Mesendoderm (in vitro differentiated cells): ENCODE data around the gene HACD4. TPM values are rescaled to one million over a fixed set of nuclear protein-coding genes. Genes with fewer than 3 reads are reported as not detected.
A peak's percentile ranks its signal among the peaks of the same experiment; 100 is the strongest.

Experiments
- DNase-seq: peaks from one replicate; pipeline ENCODE4 v3.0.0; 2013
- H2AK5ac ChIP-seq: 2 replicates; pipeline ENCODE4 v1.6.1; 2013; ENCODE audit warnings: low read length, inconsistent platforms
- H2BK120ac ChIP-seq: 2 replicates; pipeline ENCODE4 v1.6.1; 2013; ENCODE audit warnings: low read depth, mild to moderate bottlenecking, low read length, moderate library complexity, mixed read lengths
- H2BK15ac ChIP-seq: replicated peaks from 2 replicates; pipeline ENCODE4 v1.6.1; 2013; ENCODE audit warnings: low read depth, mild to moderate bottlenecking, moderate library complexity
- H2BK5ac ChIP-seq: 2 replicates; pipeline ENCODE4 v1.6.1; 2013; ENCODE audit warnings: low read length, inconsistent platforms
- H3K18ac ChIP-seq: 2 replicates; pipeline ENCODE4 v1.6.1; 2013; ENCODE audit warnings: mild to moderate bottlenecking, low read length, mixed read lengths
- H3K23ac ChIP-seq: one replicate; pipeline ENCODE4 v1.6.1; 2013; ENCODE audit warnings: low read length
- H3K27ac ChIP-seq: 2 replicates; pipeline ENCODE4 v1.5.1; 2013; ENCODE audit warnings: low read depth, mild to moderate bottlenecking, inconsistent platforms, low read length, moderate library complexity
- H3K27me3 ChIP-seq: 2 replicates; pipeline ENCODE4 v1.6.1; 2013; ENCODE audit warnings: low read length, control low read depth, mild to moderate bottlenecking, inconsistent platforms; ENCODE audit not compliant: insufficient read depth, poor library complexity
- H3K36me3 ChIP-seq: 2 replicates; pipeline ENCODE4 v1.6.1; 2013; ENCODE audit warnings: low read length, inconsistent platforms; ENCODE audit not compliant: control insufficient read depth, insufficient read depth
- H3K4ac ChIP-seq: one replicate; pipeline ENCODE4 v1.6.1; 2013; ENCODE audit warnings: low read depth, mild to moderate bottlenecking, low read length, moderate library complexity
- H3K4me1 ChIP-seq: 2 replicates; pipeline ENCODE4 v1.6.1; 2013; ENCODE audit warnings: low read depth, low read length, inconsistent platforms; ENCODE audit not compliant: control insufficient read depth
- H3K4me2 ChIP-seq: 2 replicates; pipeline ENCODE4 v1.6.1; 2013; ENCODE audit warnings: low read length
- H3K4me3 ChIP-seq: 2 replicates; pipeline ENCODE4 v1.5.1; 2013; ENCODE audit warnings: mild to moderate bottlenecking, low read length
- H3K56ac ChIP-seq: one replicate; pipeline ENCODE4 v1.6.1; 2013; ENCODE audit warnings: low read length
- H3K79me1 ChIP-seq: 2 replicates; pipeline ENCODE4 v1.6.1; 2013; ENCODE audit warnings: low read length, inconsistent platforms
- H3K79me2 ChIP-seq: 2 replicates; pipeline ENCODE4 v1.6.1; 2013; ENCODE audit warnings: mild to moderate bottlenecking, low read length; ENCODE audit not compliant: control insufficient read depth, insufficient read depth
- H3K9ac ChIP-seq: 2 replicates; pipeline ENCODE4 v1.6.1; 2013; ENCODE audit warnings: low read length, inconsistent platforms
- H4K5ac ChIP-seq: one replicate; pipeline ENCODE4 v1.6.1; 2013; ENCODE audit warnings: low read length
- H4K8ac ChIP-seq: one replicate; pipeline ENCODE4 v1.6.1; 2013; ENCODE audit warnings: low read depth, mild to moderate bottlenecking, control low read depth, low read length, moderate library complexity
- WGBS: extraction: QIAGEN DNeasy Blood & Tissue Kit; methylation state at CpG from one replicate; pipeline ENCODE4 v1.1.7; 2013; ENCODE audit warnings: low lambda C conversion rate, missing lambda C conversion rate; ENCODE audit not compliant: insufficient coverage; ENCODE audit errors: extremely low coverage; 5-methylcytosine and 5-hydroxymethylcytosine counted together
- polyA plus RNA-seq, 2 experiments: library from polyadenylated mRNA; stranded (reverse); fragments of 200-250 nt; gene quantifications; one replicate each; pipeline ENCODE4 v1.2.3, GENCODE V29; 2013

HACD4 gene, protein sequence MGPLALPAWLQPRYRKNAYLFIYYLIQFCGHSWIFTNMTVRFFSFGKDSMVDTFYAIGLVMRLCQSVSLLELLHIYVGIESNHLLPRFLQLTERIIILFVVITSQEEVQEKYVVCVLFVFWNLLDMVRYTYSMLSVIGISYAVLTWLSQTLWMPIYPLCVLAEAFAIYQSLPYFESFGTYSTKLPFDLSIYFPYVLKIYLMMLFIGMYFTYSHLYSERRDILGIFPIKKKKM
- 0.46 TPM for polyA plus RNA-seq (2013, experiment 1 of 2)
- 0.43 TPM for polyA plus RNA-seq (2013, experiment 2 of 2)

GRCh38 chr9:21031091-21031807 is at the start of gene HACD4:
Gene HACD4, minus strand, starts transcription at chr9:21031640. Its CDS starts 50 bp downstream, at chr9:21031590.
- DNase-seq, result peak; percentile 74
- H3K79me1 ChIP-seq, result no peaks in the 10 kb centered on the region
- H3K27ac ChIP-seq, result peak within 1 kb of the TSS; percentile 42
- H3K9ac ChIP-seq, result peak within 1 kb of the TSS; percentile 58
- no peak within 1 kb of the TSS for H4K5ac ChIP-seq
- peak within 1 kb of the TSS; percentile 39 for H3K4me2 ChIP-seq
- no peak within 1 kb of the TSS for H3K23ac ChIP-seq
- H2AK5ac ChIP-seq, result no peak within 1 kb of the TSS
- no peaks in the 10 kb centered on the region for H3K36me3 ChIP-seq
- H3K18ac ChIP-seq, result peak within 1 kb of the TSS; percentile 76
- peak within 1 kb of the TSS; percentile 98 for H4K8ac ChIP-seq
- H3K4ac ChIP-seq, result peak within 1 kb of the TSS; percentile 26
- H3K4me1 ChIP-seq, result peaks cover 4% of the 10 kb centered on the region
- peak within 1 kb of the TSS; percentile 78 for H3K56ac ChIP-seq
- peak within 1 kb of the TSS; percentile 69 for H2BK120ac ChIP-seq
- H3K79me2 ChIP-seq, result no peaks in the 10 kb centered on the region
- H2BK15ac ChIP-seq, result no peak within 1 kb of the TSS
- no CpG with 5 or more reads among the region's 46 CpGs for WGBS
- no peaks in the 10 kb centered on the region for H3K27me3 ChIP-seq
- H3K4me3 ChIP-seq, result peak within 1 kb of the TSS; percentile 26
- peak within 1 kb of the TSS; percentile 38 for H2BK5ac ChIP-seq

DNA sequence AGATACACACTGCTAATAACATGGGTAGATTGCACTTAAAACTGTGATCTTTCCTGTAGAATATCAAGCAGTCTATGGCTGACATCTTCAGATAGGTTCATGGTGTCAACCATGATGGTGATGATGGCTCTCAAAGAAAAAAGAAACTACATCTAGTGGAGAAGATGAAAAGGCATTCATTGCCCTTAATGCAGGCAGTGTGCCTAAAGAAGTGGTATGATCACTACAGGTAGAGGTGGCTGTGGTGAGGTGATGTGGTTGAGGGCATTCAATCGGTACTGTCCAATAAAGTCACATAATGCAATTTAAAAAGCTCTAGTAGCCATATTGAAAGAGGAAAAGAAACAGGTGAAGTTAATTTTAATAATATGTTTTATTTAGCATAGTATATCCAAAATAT is 49.4 kb upstream of the HACD4 start:
- Histone ChIP-seq H3K27ac (no peak overlapping the region), H2BK15ac (no peak overlapping the region), H3K79me2 (no peaks in the 10 kb centered on the region), H3K9ac (no peak overlapping the region), H3K36me3 (no peaks in the 10 kb centered on the region), H2BK5ac (no peak overlapping the region), H3K27me3 (no peaks in the 10 kb centered on the region), H3K18ac (no peak overlapping the region), H4K8ac (no peak overlapping the region), H3K79me1 (no peaks in the 10 kb centered on the region), H3K23ac (no peak overlapping the region), H3K4me1 (no peaks in the 10 kb centered on the region), H2BK120ac (no peak overlapping the region), H2AK5ac (no peak overlapping the region), H3K4me3 (no peak overlapping the region), H3K56ac (no peak overlapping the region), H4K5ac (no peak overlapping the region), H3K4ac (no peak overlapping the region), H3K4me2 (no peak overlapping the region)
- no peak for DNase-seq
- WGBS, result no CpG with 5 or more reads among the region's 1 CpG

DNA sequence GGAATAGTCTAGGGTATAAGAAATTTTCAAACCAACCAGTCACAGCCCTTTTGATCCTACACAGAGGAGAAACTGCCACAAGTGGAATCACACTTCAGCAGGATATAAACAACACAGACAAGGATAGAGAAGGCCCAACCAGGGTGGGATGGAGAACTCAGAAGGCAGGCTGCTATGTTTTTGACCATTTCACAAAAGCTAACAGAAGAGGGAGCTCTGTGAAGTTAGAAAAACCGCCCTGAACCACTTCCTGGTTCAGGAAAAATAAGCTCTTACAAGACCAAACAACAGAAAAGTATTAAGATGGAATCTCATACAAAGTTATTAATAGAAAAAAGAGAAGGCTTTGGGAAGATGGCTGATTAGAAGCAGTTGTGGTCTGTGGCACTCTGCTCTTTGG is 47.3 kb upstream of the HACD4 start:
- H3K27me3 ChIP-seq, result no peaks in the 10 kb centered on the region
- no peak overlapping the region for H2BK120ac ChIP-seq
- no peak overlapping the region for H4K5ac ChIP-seq
- no peak overlapping the region for H3K4ac ChIP-seq
- H3K9ac ChIP-seq, result no peak overlapping the region
- H2BK15ac ChIP-seq, result no peak overlapping the region
- no CpG with 5 or more reads among the region's 1 CpG for WGBS
- H2BK5ac ChIP-seq, result no peak overlapping the region
- H4K8ac ChIP-seq, result no peak overlapping the region
- no peak overlapping the region for H3K27ac ChIP-seq
- H3K79me2 ChIP-seq, result no peaks in the 10 kb centered on the region
- H3K4me3 ChIP-seq, result no peak overlapping the region
- H3K36me3 ChIP-seq, result no peaks in the 10 kb centered on the region
- H3K18ac ChIP-seq, result no peak overlapping the region
- no peaks in the 10 kb centered on the region for H3K79me1 ChIP-seq
- H3K56ac ChIP-seq, result no peak overlapping the region
- no peaks in the 10 kb centered on the region for H3K4me1 ChIP-seq
- no peak overlapping the region for H3K23ac ChIP-seq
- no peak overlapping the region for H2AK5ac ChIP-seq
- no peak overlapping the region for H3K4me2 ChIP-seq
- peak; percentile 38 for DNase-seq

DNA sequence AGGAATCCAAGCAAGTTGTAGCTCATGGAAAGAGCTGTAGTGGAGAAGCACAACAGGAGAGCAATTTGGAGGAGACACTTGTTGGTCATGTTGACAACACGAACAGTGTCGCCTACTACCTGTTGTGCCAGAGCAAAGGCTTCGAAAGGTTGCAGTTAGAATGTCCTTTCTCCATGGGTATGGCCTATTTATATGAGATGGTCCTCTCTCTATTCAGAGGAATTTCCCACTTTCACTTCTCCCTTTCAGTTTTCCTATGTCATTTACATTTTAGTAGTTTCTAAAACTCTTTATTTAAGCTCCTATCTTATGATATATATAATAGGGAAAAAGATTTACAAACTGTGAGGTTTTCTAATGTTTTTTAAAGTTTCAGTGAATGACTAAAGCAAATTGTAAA is 46.3 kb upstream of the HACD4 start, which contains the start of gene IFNB1:
Gene IFNB1, minus strand, starts transcription at position 162 of the 400 bp plus-strand sequence. Its CDS starts 73 bp downstream, at position 89.
- no peaks in the 10 kb centered on the region for H3K79me1 ChIP-seq
- H2BK120ac ChIP-seq, result no peak within 1 kb of the TSS
- DNase-seq, result no peak
- H4K5ac ChIP-seq, result no peak within 1 kb of the TSS
- H4K8ac ChIP-seq, result no peak within 1 kb of the TSS
- no peak within 1 kb of the TSS for H3K4ac ChIP-seq
- H3K4me2 ChIP-seq, result no peak within 1 kb of the TSS
- H3K27ac ChIP-seq, result no peak within 1 kb of the TSS
- H3K56ac ChIP-seq, result no peak within 1 kb of the TSS
- no peaks in the 10 kb centered on the region for H3K79me2 ChIP-seq
- H2BK5ac ChIP-seq, result no peak within 1 kb of the TSS
- no peak within 1 kb of the TSS for H3K9ac ChIP-seq
- WGBS, result no CpG with 5 or more reads among the region's 3 CpGs
- H3K27me3 ChIP-seq, result no peaks in the 10 kb centered on the region
- H3K18ac ChIP-seq, result no peak within 1 kb of the TSS
- H3K4me1 ChIP-seq, result no peaks in the 10 kb centered on the region
- H2AK5ac ChIP-seq, result no peak within 1 kb of the TSS
- no peaks in the 10 kb centered on the region for H3K36me3 ChIP-seq
- H2BK15ac ChIP-seq, result no peak within 1 kb of the TSS
- H3K4me3 ChIP-seq, result no peak within 1 kb of the TSS
- no peak within 1 kb of the TSS for H3K23ac ChIP-seq

DNA sequence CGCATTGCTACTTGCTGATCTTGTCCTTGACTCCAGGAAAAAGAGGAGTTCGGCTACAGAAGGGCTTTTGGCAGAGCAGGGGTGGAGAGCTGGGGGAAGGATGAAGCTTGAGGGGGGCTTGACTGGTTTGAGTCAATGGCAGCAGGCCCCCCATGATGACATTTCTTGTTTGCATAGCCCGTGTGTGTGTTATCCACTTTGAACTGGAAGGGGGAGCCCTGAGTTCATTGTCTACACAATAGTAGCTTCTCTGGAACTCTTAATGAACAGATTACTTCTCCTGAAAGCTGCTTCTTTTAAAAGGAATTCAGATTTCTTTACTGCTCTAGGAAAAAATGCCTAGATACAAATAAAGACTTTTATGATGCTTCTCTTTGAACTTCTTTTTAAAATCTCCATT is 44.0 kb upstream of the HACD4 start:
- no peak for DNase-seq
- Histone ChIP-seq H3K18ac (no peak overlapping the region), H3K4me2 (no peak overlapping the region), H2BK5ac (peak overlapping the region; percentile 14), H3K9ac (no peak overlapping the region), H3K4me3 (no peak overlapping the region), H2AK5ac (no peak overlapping the region), H3K27ac (no peak overlapping the region), H4K5ac (no peak overlapping the region), H3K27me3 (no peaks in the 10 kb centered on the region), H3K56ac (no peak overlapping the region), H2BK15ac (no peak overlapping the region), H2BK120ac (no peak overlapping the region), H3K79me2 (no peaks in the 10 kb centered on the region), H3K4me1 (no peaks in the 10 kb centered on the region), H3K36me3 (no peaks in the 10 kb centered on the region), H4K8ac (no peak overlapping the region), H3K79me1 (no peaks in the 10 kb centered on the region), H3K23ac (no peak overlapping the region), H3K4ac (no peak overlapping the region)
- no CpG with 5 or more reads among the region's 3 CpGs for WGBS
